CD4-positive, alpha-beta T cell treated with Interleukin-15 for 1 hour (primary cell): ENCODE data around the gene ZNF521.

Experiments used
- DNase-seq: peaks from one replicate; pipeline ENCODE4 v3.0.0-alpha.2; 2020

Gene ZNF521

GRCh38 chr18:25016181-25016580 is 335.8 kb downstream of the ZNF521 start:
- no peak for DNase-seq
